GM21447 (cell line): Measurements from ENCODE around the gene NEU4.
"Not testable (repeated sequence)": the region's sequence is repeated elsewhere in the genome, so short reads cannot be mapped to it uniquely, and the experiment has no call there.

Experiments used
- ATAC-seq: cut with Tn5 transposase; IDR thresholded peaks from one replicate; pipeline ENCODE4 v1.9.1; 2021; ENCODE audit not compliant: unreplicated experiment

NEU4 gene

GRCh38 chr2:241774419-241775222 lies 34.4 kb upstream of the NEU4 start:
- no peak for ATAC-seq

- ATAC-seq: no peak
Measured at GRCh38 chr2:241775223-241776177, 33.5 kb upstream of the NEU4 start.

GRCh38 chr2:241776336-241777169 lies 32.4 kb upstream of the NEU4 start, which contains the start of gene GAL3ST2:
Gene GAL3ST2, plus strand, starts transcription at chr2:241776822. Its CDS starts 134 bp downstream, at chr2:241776956.
- ATAC-seq: no peak

GRCh38 chr2:241777170-241777685 lies 31.8 kb upstream of the NEU4 start:
- no peak for ATAC-seq

GRCh38 chr2:241777686-241778627 lies 31.0 kb upstream of the NEU4 start:
- ATAC-seq: no peak

- no peak for ATAC-seq
Measured at GRCh38 chr2:241780939-241781569, 27.9 kb upstream of the NEU4 start.

DNA sequence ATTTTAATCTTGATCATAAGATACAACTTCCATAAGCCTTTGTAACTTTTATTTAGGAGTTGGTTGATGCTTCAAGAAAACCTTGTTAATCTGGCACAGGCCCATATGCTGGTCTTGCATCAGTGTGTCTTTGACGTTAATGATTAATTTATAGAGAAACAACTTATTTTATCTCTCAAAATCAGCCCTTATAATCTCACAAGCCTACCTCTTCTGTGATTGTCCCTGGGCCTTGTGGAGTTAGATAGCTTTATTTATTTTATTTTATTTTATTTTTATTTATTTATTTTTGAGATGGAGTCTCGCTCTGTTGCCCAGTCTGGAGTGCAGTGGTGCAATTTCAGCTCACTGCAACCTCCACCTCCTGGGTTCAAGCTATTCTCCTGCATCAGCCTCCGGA lies 26.9 kb upstream of the NEU4 start:
- not testable (repeated sequence) for ATAC-seq

- no peak for ATAC-seq
Measured at GRCh38 chr2:241788135-241788534, 20.9 kb upstream of the NEU4 start.

GRCh38 chr2:241788572-241788971 lies 20.4 kb upstream of the NEU4 start:
- ATAC-seq: no peak

DNA sequence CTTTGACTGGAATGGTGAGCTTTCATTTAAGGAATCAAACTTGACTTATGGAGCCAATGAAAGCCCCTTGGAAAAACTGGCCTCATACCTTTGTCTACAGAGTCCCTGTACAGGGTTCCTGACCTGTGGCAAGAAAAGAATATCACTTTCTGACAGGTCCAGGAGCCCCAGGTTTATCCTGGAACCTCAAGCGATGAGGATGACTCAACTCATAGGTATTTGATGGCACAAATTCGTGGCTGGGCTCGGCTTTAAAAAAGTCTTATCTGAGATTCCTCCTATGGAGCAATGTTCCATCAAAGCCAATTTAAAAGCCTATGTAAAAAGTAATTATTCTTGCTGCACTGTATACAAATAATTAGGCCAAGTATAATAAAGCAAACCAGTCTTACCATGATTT lies 17.6 kb upstream of the NEU4 start:
- not testable (repeated sequence) for ATAC-seq

DNA sequence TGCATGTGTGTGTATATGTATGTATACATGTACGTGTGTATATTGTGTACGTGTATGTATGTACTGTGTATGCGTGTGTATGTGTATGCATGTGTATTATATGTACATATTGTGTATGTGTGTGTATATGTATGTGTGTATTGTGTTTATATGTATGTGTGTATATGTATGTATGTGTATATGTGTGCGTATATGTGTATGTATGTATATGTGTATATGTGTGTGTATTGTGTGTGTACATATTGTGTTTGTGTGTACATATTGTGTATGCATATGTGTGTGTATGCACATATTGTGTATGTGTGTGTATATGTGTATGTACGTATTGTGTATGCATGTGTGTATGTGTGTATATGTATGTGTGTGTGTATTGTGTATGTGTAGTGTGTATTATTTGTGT lies 15.6 kb upstream of the NEU4 start:
- ATAC-seq: no peak

DNA sequence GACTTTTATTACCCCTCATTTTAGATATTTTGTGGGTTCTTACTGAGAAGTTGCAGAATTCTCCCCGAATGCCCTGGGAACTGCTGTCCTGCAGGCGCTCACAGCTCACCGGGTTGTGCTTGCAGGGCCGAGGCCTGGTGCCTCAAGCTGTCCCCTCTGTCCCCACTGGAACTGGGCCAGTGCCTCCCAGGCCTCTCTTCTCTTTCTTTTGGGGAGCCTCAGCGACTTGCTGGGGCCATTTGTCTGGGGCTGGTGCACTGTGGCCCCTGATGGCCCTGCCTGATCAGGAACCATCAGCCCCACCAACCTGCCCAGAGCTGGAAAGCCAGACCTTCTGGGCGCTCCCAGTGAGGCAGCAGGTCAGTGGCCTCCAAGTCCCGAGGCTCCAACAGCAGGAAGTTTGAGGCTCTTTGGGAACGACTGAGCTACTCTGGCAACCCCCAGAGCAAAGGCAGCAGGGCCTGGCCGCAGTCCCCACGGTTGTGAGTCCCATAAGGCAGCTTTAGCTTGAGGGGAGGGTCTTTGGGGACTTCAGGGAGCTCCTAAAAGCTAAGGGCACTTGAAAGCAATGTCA lies 14.7 kb upstream of the NEU4 start:
- no peak for ATAC-seq

- ATAC-seq: no peak
Measured at GRCh38 chr2:241795021-241795999, 13.7 kb upstream of the NEU4 start.

DNA sequence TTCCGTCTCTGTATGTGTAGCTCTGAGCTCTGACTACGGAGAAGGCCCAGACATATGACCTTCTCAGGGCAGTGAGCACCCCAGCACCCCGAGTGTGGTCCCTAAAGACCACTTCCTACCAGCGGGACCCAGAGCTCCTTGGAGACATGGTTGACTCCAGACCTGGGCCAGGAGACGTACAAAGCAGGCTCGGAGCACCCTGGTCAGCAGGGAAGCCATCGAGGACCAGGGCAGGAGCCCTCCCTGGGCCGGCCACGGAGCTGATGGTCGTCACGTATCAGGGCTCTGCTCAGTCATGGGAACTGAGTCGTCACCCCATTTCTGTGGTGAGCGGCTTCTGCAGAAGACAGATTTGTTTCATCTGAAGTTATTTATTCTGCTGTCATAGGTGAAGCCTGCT lies 12.8 kb upstream of the NEU4 start:
- ATAC-seq: no peak

DNA sequence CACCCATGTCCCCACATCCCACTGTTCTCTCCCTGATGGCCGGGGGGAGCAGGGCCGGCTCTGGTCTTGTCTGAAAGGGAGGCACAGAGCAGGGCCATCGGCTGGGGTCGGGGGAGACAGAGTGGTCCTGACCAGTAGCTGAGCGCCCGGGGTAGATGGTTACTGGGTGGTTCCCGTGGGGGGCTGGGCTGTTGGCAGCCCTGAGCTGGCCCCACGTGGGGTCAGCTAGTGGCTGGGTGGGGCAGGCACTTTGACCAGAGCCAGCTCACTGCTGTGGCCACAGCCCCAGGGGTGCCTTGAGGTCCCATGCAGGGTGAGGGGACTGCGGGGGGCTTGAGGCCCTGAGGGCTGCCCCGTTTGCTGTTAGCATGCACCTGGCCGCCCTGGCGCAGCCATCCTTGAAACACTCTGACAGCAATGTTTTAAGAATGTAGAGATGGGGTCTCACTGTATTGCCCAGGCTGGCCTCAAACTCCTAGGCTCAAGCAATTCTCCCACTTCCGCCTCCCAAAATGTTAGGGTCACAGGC lies 12.3 kb upstream of the NEU4 start:
- ATAC-seq: no peak

DNA sequence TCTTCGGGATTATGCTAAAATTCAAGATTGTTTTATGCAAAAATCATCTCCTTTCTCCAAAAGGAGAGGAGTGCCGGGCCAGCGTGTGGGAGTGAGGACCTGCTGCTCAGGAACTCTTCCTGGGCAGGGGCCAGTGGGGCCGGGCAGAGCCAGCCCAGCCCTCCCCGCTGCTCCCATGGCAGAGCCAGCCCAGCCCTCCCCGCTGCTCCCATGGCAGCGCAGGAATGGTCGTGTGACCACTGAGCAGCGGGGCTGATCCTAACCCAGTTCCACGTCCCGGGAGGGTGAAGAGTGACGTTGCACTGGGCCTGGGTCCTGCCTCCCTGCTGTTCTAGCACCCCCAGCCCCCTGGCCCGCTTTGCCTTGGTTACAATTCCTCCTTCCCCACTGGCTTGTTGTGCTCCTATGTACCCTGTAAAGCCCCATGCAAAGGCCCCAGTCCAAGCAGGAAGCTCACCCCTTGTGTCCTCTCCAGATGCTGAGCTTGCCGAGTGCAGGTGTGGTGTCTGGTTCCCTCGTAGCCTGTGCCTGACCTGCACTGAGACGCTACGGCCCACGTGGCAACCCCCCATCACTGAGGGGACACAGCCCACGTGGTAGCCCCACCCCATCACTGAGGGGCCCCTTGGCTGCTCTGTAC lies 11.4 kb upstream of the NEU4 start:
- ATAC-seq: no peak

- ATAC-seq: no peak
Measured at GRCh38 chr2:241798081-241798630, 10.8 kb upstream of the NEU4 start.
